ENCODE measurements around the gene WFS1. TPM values are rescaled to one million over a fixed set of nuclear protein-coding genes. Genes with fewer than 3 reads are reported as not detected.

The WFS1 gene
- total and polyA plus RNA-seq, 9 of the 15 experiments (the other 6 are each of a cell fraction or from before 2014, with no cell fraction given), result 0.01 to 0.29 (median 0.03) TPM; not detected in 5

DNA sequence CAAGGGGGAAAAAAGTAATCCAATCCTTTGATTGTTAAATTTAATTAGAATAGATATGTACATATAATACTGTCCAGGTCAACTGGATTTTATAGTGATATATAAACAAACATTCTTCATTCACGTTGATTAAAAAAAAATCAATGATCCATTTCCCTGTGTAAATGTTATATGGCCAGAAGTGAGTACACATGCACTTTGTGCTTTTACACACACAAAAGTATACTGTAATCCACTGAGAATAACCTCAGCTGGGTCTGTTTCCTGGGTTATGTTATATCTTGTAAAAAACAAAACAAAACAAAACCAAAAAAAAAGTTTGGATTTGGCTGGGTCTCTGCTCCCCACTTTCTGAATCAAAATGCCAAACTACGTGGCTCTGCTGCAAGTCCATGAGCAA is 51.7 kb downstream of the WFS1 start:
- Histone ChIP-seq H3K9me3 (replicated peaks; ENCODE audit: control insufficient read depth, insufficient read depth, low read depth, low read length) (no peaks in the 10 kb centered on the region), H4K20me1 (replicated peaks; ENCODE audit: control insufficient read depth, insufficient read depth, low read length) (no peaks in the 10 kb centered on the region), H3K4me2 (ENCODE audit: insufficient read depth, low read length) (no peak overlapping the region), H3K27ac (ENCODE audit: extremely low read depth, low read depth, low read length) (no peak overlapping the region), H3K9ac (ENCODE audit: insufficient read depth in 1 of 2, low read depth in 2 of 2, low read length in 2 of 2) (no peak overlapping the region), H2AFZ (ENCODE audit: low read depth, low read length) (no peak overlapping the region), H3K36me3 (ENCODE audit: control insufficient read depth, insufficient read depth, low read length) (no peaks in the 10 kb centered on the region), H3K79me2 (ENCODE audit: control insufficient read depth, insufficient read depth, low read length) (no peaks in the 10 kb centered on the region), H3K9me1 (ENCODE audit: control insufficient read depth, insufficient read depth, low read length) (no peaks in the 10 kb centered on the region), H3K4me3 (no peak overlapping the region), H3K4me1 (replicated peaks in 1 of 2; ENCODE audit: control insufficient read depth in 2 of 2, insufficient read depth in 2 of 2, low read length in 2 of 2) (no peaks in the 10 kb centered on the region), H3K27me3 (ENCODE audit: control insufficient read depth in 2 of 2, insufficient read depth in 2 of 2, low read length in 2 of 2) (peaks cover 12 to 55% of the 10 kb centered on the region in 2 experiments)
- DNase-seq (ENCODE audit: extremely low read depth in 1 of 4, low spot score in 3 of 4) (no peak), FAIRE-seq (no peak), ATAC-seq (no peak)
- WGBS (ENCODE audit: insufficient coverage, low coverage, missing lambda C conversion rate), result 0% methylated on average over 2 of the region's 2 CpGs
- CTCF ChIA-PET (ENCODE audit: low intra/inter-chr PET ratio), result no interaction called here
- in situ Hi-C loops (cut with MboI) (no loop called here), intact Hi-C loops (cut with micrococcal nuclease) (no loop called here)
- POLR2A ChIA-PET, result no interaction called here
- no TSS peak for BruUV-seq (replicated peaks)
- TF ChIP-seq, protein P1, sequence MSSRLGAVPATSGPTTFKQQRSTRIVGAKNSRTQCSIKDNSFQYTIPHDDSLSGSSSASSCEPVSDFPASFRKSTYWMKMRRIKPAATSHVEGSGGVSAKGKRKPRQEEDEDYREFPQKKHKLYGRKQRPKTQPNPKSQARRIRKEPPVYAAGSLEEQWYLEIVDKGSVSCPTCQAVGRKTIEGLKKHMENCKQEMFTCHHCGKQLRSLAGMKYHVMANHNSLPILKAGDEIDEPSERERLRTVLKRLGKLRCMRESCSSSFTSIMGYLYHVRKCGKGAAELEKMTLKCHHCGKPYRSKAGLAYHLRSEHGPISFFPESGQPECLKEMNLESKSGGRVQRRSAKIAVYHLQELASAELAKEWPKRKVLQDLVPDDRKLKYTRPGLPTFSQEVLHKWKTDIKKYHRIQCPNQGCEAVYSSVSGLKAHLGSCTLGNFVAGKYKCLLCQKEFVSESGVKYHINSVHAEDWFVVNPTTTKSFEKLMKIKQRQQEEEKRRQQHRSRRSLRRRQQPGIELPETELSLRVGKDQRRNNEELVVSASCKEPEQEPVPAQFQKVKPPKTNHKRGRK (tag; IDR thresholded peaks at IDR 0.05), result no peak
- no peak for TF ChIP-seq YY1 (IDR thresholded peaks at IDR 0.05; ENCODE audit: borderline replicate concordance in 1 of 3, control insufficient read depth in 1 of 3, extremely low read depth in 1 of 3, insufficient read depth in 3 of 3, insufficient read length in 1 of 3, insufficient replicate concordance in 2 of 3, low read depth in 1 of 3, low read length in 2 of 3)
- TF ChIP-seq, protein P2, sequence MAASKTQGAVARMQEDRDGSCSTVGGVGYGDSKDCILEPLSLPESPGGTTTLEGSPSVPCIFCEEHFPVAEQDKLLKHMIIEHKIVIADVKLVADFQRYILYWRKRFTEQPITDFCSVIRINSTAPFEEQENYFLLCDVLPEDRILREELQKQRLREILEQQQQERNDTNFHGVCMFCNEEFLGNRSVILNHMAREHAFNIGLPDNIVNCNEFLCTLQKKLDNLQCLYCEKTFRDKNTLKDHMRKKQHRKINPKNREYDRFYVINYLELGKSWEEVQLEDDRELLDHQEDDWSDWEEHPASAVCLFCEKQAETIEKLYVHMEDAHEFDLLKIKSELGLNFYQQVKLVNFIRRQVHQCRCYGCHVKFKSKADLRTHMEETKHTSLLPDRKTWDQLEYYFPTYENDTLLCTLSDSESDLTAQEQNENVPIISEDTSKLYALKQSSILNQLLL (CRISPR knock-in tag; IDR thresholded peaks at IDR 0.05; ENCODE audit: borderline replicate concordance), result no peak
- TF ChIP-seq FOXP1 (CRISPR knock-in tag; IDR thresholded peaks at IDR 0.05), result no peak
- TF ChIP-seq TOE1 (IDR thresholded peaks at IDR 0.05; ENCODE audit: borderline replicate concordance), result no peak
- no peak for TF ChIP-seq TOE1 (CRISPR knock-in tag; IDR thresholded peaks at IDR 0.05; ENCODE audit: borderline replicate concordance, low read depth)
- TF ChIP-seq, protein P3, sequence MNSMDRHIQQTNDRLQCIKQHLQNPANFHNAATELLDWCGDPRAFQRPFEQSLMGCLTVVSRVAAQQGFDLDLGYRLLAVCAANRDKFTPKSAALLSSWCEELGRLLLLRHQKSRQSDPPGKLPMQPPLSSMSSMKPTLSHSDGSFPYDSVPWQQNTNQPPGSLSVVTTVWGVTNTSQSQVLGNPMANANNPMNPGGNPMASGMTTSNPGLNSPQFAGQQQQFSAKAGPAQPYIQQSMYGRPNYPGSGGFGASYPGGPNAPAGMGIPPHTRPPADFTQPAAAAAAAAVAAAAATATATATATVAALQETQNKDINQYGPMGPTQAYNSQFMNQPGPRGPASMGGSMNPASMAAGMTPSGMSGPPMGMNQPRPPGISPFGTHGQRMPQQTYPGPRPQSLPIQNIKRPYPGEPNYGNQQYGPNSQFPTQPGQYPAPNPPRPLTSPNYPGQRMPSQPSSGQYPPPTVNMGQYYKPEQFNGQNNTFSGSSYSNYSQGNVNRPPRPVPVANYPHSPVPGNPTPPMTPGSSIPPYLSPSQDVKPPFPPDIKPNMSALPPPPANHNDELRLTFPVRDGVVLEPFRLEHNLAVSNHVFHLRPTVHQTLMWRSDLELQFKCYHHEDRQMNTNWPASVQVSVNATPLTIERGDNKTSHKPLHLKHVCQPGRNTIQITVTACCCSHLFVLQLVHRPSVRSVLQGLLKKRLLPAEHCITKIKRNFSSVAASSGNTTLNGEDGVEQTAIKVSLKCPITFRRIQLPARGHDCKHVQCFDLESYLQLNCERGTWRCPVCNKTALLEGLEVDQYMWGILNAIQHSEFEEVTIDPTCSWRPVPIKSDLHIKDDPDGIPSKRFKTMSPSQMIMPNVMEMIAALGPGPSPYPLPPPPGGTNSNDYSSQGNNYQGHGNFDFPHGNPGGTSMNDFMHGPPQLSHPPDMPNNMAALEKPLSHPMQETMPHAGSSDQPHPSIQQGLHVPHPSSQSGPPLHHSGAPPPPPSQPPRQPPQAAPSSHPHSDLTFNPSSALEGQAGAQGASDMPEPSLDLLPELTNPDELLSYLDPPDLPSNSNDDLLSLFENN (IDR thresholded peaks at IDR 0.05; ENCODE audit: low read depth in 2 of 2, low read length in 2 of 2), result no peak
- TF ChIP-seq, protein P4, sequence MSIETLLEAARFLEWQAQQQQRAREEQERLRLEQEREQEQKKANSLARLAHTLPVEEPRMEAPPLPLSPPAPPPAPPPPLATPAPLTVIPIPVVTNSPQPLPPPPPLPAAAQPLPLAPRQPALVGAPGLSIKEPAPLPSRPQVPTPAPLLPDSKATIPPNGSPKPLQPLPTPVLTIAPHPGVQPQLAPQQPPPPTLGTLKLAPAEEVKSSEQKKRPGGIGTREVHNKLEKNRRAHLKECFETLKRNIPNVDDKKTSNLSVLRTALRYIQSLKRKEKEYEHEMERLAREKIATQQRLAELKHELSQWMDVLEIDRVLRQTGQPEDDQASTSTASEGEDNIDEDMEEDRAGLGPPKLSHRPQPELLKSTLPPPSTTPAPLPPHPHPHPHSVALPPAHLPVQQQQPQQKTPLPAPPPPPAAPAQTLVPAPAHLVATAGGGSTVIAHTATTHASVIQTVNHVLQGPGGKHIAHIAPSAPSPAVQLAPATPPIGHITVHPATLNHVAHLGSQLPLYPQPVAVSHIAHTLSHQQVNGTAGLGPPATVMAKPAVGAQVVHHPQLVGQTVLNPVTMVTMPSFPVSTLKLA (conservative IDR thresholded peaks at IDR 0.05), result no peak
- no peak for TF ChIP-seq ZSCAN29 (IDR thresholded peaks at IDR 0.05)
- no peak for TF ChIP-seq ZFX (CRISPR knock-in tag; IDR thresholded peaks at IDR 0.05)

All from K562 (cell line).